CD4-positive, alpha-beta T cell treated with Interferon alpha-2 for 1 hour (primary cell): Measurements from ENCODE around the gene ANO4.
"Not testable (repeated sequence)": the region's sequence is repeated elsewhere in the genome, so short reads cannot be mapped to it uniquely, and the experiment has no call there.

Experiments
- DNase-seq, 2 donors: peaks; one replicate each; pipeline ENCODE4 v3.0.0-alpha.2; 2020 to 2022

ANO4 gene

DNA sequence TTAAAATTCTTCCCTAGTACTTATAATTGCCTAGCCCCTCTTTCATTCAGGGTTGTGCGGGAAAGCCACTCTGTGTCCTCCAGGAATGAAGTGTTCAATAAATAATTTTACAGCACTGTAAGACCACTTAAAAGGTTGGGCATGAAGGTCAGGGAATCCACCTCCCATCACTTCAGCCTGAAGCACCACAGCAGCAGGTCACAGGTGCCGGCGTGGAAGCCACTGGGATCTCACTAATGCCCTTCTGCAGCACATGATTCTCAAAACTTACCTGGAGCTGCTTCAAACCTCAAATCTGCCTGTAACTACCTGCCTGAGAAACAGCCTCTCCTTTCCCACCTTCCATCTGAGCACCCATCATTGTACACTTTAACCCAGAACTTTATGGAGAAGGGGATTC lies 159.5 kb downstream of the ANO4 start:
- no peak for DNase-seq

DNA sequence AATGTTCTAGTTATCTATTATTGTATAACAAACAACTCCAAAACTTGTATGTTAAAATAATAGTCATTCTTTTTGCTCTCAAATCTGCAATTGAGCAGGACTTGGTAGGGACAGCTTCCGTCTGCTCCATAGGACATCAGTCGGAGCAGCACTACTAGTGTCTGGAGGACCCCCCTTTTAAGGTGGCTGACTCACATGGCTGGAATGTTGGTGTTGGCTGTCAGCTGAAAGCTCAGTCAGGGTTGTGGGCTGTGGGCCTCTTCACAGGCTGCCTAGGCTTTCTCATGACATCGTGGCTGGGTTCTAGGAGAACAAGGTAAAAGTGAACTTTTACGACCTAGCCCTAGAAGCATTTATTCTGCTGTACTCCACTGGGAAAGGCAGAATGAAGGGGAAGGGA lies 160.6 kb downstream of the ANO4 start:
- no peak for DNase-seq

DNA sequence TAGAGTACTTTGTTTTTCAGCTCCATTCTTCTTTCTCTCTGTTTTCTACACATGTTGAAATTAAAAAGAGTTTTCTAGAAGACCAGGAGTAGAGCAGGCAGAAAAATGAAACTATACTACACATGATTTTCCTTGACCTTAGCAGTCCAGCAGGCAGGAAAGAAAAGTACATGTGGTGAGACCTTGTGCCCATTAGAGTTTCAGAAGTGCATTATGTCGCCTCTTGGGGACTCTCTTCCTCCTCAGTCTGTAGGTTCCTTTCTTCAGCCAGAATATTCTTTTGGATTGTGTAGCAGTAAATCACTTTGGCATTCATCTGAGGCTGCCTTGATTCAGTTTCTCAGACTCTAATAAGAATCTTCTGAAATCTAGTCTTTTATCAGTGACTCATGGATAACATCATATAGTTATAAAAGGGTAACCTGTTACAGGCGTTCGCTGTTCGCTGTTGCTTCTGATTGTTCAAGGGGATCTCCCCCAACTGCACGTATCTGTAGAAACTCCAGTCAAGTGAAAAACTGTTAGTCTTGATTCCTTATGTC lies 161.8 kb downstream of the ANO4 start:
- no peak for DNase-seq

DNA sequence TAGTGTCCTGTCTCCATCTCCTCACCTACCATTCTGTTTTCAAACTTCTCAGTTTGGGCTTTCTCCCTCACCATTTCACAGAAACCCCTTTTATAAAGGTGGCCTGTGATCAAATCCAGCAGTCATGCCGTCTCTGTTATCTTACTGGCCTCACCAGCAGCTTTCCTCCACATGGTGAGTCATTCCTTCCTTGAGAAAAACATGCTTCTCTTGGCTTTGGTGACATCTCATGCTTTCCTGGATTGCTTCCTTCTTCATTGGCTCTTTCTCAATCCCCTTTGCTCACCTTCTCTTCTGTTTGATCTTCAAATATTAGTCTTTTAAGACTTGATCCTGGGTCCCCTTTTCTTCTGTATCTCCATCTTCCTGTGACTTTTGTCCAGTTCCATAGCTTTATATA lies 164.9 kb downstream of the ANO4 start:
- no peak for DNase-seq

DNA sequence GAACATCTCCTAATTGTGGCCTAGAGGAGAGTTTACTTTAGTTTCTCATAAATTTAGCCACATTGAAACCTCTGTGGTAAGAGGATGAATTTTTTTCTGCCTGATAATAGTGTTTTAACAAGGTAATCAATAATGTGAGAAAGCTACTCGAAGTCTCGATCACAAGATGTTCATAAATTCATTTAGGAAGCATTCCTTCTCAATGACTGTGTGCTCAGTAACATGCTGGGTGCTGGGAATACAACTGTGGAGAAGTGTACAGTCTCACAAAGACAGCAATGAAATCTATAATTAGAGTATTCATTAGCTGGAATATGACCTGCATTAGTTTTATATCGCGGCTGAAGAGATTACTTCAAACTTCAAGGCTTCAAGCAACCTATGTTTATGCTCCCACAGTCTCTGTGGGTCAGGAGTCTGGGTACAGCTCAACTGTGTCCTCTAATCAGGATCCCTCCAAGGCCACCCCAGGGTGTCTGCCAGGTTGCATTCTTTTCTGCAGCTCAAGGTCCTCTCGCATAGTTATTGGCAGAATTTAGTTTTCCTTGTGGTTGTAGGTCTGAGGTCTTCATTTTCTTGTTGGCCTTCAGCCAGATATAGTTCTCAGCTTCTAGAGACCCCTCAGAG lies 167.6 kb downstream of the ANO4 start:
- no peak for DNase-seq

DNA sequence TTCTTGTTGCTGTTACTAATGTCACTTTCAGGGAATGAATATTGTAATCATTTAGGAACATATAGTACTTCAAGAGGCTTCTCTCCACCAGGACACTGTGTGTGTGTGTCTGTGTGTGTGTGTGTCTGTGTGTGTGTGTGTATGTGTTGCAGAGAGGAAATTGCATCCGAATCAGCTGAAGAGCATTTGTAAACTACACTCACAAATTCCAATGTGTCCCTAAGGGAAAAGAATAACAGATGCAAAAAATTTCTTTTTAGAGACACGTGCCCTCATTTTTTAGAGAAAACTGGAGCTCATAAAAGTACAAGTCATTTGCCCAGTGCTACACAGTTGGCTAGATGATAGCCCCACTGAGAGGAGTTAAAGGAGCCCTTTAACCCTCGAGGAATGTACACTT lies 168.8 kb downstream of the ANO4 start:
- no peak for DNase-seq

DNA sequence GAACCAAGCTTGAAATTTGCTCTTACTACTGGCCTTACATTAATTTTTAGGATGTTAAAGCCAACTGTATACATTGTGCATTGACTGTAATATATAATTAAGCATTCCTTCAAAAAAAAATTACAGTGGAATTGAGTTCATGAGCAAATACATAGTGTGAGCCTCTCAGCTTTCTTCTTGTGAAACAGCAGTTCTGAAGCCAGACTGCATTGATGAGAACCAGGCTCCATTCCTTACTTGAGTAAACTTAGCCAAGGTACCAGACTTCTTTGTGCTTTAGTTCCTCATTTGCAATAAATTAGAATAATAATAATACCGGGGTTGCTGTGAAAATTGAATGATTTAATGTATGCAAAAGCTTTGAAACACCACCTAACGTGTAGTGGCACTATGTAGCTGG lies 169.5 kb downstream of the ANO4 start:
- DNase-seq = no peak

DNA sequence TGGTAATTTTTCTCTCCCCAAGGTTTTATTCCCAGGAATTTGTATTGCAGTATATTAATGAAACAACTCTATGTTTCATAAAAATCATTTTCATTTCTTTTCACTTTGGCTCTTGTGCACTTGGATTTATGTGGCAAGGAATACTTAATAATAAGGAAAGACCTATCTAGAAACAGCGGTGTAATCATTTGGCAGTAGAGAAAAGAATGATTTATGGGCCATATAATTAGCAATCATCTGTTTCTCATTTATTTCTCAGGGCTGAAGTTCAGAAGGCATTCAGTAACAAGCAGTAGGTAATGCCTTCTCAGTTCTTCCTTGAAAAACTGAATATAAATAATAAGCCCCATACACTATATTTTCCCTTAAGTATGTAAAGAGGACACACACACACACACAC lies 172.6 kb downstream of the ANO4 start:
- no peak for DNase-seq

DNA sequence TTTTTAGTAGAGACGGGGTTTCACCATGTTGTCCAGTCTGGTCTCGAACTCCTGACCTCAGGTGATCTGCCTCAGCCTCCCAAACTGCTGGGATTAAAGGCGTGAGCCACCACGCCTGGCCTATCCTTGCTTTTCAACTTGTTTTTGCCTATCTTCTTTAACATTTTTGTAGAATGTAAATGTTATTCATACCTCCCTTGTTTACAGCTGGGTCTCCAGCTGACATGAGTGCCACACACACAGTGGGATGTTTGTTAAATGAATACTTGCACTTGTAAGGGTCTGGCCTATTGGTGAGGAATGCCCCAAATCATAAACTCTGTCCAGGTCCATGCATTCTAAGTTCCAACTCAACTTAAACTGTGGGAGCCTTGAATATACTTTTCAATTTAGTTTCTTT lies 176.3 kb downstream of the ANO4 start:
- no peak for DNase-seq

DNA sequence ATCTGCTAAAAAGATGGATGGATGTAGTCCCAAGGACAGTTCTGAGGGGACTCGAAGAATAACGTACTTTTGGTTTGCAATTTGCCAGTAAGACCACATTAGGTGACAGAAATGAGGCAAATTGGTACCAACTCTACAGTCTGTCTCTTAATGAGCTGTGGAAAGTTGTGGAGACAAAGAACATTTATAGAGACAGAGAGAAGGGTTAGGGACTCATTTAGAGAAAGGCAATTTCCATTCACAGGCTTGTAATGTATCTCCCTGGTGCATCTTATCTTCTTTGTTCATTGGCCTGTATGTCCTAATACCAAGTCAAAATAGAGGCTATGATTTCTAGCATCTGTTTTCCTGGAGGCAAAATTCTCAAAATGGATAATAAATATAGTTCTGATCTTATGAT lies 177.5 kb downstream of the ANO4 start:
- no peak for DNase-seq

DNA sequence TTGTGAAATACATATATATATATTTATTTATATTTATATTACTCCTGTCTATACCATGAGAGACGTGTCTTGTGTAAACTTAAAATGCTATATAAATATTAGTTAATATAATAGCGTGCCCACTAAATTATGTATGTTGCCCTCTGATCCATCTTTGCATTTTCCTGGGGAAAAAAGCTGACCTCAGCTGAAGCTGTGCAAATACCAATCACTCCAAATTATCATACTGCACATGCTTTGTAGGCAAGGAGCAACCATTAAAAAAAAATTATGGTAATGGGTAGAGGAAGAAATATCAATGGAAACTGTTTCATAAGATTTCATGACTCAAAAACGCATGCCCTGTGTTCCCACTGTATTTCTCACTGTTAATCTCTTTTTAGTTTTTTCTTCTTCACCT lies 179.8 kb downstream of the ANO4 start:
- no peak for DNase-seq

DNA sequence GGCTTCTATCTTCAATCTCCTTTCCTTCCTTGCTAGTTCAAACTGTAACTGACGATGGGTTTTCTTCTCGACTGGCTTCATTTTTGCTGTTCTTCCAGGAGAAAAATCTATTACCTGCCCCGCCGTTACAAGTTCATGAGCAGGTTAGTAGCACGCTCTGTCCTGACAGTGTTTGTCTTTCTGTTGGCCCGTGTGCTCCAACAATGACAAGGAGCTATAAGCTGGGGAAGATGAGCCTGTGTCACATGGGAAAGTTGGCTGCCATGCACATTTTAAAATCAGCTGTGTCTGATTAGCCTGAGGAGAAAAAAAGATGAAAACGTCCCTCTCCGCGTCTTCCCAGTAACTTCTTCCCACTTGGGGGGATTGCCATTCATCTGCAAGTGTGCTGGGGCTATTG lies 180.2 kb downstream of the ANO4 start:
- DNase-seq = no peak

DNA sequence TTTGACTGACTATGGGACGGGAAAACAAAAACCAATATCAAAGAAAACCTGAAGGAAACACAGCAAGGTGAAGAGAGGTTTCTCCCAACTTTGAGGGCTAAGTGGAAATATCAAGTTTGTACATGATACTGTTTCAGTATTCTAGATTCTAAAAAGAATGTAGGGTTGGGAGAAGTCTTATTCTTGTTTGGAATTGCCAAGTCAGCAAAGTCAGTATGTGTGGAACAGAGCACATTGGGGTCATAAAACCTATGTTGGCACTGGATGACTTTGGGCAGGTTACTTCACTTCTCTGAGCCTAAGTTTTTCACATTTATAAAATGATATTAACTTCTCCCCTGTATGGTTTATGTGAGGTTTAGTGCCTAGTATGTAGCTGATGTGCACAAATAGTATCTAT lies 182.2 kb downstream of the ANO4 start:
- no peak for DNase-seq

DNA sequence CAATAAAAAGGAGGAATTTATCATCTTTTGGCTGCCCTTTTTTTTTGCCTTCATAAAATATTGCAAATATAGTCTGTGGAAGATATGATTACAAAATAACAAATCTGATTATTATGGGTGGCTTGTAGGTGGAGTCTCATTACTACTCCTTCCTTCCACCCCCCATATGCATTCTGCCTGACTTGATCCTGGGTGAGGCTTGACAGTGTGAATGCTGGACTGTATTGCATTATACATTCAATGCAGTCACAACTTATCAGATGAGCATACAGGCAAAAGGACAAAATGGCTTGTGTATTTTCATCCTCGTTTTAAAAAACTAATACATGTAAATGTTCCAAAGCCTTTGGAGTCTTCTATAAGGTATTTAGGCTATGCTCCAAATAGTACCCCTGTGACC lies 186.3 kb downstream of the ANO4 start:
- DNase-seq = no peak

DNA sequence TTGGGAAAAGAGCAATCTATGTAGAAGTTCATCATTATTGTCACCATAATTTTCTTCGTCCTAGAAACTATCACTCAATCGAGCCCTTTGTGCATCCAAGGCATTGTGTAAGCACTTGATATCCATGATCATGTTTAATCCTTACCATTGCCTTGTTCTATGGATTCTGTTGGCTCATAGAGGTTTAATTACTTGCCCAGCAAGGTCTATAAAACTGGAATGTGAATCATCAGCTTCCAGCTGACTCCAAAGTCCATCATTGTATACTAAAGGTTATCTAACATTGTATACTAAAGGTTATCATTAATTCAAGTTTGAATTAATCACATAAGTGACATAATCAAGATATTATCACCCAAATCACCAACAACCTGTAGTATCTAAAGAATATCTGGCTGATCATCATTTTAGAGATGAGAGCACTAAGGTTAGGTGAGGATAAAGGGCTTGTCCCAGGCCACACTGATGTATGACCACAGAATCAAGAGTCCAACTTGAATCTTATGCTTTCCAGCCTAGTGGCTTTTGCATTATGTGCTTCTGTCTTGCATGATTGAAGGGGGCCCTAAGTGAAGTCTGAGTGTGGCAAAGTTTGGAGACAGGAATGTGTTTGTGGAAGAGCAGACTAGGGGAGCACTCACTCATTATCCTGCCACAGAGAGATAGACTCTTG lies 188.1 kb downstream of the ANO4 start:
- DNase-seq = no peak

DNA sequence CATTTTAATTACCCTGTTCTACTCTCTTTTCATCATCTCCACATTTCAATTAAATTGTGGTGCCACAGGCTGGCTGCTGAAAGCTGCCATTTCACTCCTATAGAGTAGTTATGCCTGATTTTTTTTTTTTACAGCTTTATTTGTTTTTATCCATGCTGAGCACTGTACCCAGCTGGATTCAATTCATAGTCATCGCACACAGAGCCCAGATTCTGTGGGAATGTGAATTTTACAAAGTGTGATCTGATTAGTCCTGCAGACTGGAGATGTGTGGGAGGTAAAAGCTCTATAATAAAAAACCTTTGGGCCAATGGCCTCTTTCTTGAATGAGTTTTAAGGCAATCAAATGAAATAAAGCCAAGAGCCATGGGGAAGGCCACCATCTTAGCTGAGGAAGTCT lies 190.2 kb downstream of the ANO4 start:
- DNase-seq = no peak

DNA sequence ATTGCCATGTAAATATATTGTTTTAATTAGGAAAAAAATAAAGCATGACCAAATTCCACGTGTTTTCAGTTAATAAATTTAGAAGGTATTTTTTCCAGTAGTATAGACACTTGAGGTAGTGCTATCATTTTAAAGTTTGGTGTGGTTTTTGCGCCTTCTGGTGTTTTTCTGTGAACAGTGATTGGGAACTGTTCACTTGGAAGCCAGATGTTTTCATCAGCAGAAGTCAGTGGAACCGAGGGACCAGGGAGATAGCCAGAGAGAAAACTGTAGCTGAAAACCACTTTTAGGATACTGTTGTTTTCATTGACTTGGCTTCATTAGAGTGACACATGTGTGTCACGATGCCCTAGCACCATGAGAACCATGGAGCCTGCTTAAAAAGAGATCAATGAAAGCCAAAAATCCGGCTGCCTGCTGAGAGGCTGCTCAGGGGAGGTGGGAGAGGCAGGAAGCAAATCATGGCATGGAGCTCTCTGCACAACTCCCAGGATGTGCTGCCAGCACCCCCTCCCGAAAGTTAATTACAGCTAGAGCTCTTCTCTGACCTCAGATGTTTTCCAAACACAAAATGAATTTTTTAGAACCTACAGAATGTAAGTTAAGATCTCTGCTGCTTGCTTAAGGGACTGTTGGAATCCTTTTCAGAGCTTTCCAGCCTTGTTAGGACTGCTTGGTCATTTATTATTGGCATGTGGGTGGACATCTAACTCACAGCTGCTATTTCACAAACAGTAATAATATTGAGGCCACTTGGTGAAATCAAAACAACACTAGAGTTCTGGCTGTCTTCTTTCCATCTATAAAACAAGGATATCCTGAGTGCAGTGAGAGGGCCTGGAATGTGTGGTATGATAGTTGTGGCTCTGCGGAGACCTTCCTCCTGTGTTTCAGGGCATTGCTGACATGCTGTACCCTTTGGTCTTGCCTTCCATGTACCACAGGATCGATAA lies 192.3 kb downstream of the ANO4 start:
- no peak for DNase-seq

DNA sequence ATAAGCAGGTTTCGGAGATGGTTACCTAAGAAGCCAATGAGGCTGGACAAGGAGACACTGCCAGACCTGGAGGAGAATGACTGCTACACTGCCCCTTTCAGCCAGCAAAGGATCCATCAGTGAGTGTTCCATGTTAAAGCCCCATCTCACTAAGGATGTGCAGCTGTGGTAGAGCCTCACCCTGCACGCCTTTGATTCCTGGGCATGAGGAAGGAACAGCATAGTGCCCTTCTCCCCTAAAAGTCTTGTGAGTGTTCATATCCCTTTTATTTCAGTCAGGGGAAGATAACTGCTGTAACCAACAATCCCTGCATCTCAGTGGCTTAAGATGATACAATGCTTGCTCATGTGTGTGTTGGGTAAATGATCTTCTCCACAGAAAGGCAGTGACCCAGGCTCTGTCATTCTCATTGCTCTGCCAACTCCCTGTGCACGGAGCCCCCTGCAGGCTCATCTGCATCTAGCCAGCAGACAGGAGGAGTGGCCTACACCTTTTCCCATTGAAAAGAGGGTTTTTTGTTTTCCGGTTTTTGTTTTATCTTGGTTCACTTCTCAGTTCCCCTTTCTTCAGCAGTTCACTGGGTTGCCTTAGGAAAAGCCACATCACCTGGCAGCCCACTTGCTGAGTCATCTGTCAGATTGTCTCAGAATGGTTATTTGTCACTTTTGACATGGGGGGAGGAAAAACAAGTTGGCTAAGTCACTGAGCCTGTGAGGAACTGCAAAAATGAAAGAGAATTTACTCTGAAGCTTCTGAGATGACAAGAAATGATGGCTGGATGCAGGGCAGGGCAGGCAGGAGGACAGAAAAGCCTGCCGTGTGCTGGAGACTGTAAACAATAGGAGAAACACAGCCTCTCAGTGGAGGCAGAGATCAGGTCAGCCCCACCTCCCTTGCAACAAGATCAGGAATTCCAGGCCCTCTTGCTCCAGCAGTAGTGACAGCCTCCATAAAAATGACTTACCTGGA lies 193.3 kb downstream of the ANO4 start:
- DNase-seq = peak in 1 of 2 donors; percentile 9

DNA sequence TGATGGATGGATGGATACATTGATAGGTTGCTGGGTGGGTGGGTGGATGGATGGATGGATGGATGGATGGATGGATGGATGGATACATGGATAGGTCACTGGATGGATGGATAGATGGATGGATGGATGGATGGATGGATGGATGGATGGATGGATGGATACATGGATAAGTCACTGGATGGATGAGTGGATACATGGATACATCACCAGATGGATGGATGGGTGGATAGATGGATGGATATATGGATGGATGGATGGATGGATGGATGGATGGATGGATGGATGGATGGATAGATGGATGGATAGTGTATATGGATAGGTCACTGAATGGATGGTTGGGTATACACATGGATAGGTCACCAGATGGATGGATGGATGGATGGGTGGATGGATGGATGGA lies 194.9 kb downstream of the ANO4 start:
- DNase-seq = not testable (repeated sequence)

DNA sequence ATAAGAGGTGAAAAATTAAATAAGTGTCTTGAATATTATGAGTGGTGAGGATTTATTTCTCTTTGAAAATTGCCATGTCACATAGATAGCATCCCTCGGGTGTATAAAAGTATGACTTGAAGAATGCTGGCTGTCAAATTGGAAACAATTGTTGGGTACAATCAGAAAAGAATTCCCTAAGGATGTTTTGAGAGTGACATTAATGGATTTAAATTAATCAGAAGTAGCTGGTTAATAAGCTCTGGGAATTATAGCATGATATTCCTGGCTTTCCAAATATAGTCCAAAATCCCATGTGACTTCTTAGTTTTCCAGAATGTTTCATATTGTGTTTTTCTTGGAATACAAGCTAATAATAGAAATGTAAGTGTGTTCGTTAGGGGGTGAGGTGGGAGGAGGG lies 196.5 kb downstream of the ANO4 start:
- no peak for DNase-seq

DNA sequence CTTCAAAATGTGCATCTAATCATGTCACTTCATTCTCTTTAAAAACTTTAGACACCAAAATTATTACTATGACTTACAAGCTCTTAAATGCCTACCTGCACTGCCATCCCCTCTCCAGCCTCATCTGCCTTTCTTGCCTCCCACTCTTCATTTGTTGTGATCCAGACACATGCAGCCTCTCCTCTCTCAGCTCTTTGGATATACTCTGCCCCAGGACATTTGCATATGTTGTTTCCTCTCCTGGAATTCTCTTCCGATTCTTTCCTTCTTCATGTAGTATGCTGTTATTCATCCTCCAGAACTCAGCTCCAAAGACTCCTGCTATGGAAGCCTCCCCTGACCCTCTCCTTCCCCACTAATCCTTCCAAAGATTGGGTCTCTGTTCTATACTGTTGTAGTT lies 197.6 kb downstream of the ANO4 start:
- DNase-seq = no peak

DNA sequence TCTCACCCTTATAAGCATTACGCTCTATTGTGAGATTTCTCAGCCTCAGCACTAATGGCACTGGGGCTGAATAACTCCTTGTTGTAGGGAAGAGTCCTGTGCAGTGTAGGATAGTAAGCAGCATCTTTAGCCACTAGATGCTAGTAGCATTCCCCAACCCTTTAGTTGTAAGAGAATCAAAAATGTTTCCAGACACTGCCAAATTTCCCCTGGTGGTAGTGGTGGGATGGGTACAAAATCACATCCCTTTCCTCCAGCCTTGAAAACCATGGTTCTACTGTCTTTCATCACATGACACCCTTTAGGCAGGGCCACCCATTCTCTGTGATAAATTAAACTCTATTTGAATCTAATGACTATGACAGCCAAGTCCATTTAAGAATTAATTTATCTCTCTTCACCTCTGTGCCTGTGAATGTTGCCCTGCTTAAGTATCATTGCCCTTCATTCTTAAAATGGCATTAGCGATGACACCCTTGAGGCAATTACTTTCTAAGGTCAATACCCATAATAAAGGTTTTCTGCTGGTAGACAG lies 199.4 kb downstream of the ANO4 start:
- no peak for DNase-seq
